Measurements from ENCODE around the gene ZBTB21.
A peak's percentile ranks its signal among the peaks of the same experiment; 100 is the strongest.

ZBTB21 gene

DNA sequence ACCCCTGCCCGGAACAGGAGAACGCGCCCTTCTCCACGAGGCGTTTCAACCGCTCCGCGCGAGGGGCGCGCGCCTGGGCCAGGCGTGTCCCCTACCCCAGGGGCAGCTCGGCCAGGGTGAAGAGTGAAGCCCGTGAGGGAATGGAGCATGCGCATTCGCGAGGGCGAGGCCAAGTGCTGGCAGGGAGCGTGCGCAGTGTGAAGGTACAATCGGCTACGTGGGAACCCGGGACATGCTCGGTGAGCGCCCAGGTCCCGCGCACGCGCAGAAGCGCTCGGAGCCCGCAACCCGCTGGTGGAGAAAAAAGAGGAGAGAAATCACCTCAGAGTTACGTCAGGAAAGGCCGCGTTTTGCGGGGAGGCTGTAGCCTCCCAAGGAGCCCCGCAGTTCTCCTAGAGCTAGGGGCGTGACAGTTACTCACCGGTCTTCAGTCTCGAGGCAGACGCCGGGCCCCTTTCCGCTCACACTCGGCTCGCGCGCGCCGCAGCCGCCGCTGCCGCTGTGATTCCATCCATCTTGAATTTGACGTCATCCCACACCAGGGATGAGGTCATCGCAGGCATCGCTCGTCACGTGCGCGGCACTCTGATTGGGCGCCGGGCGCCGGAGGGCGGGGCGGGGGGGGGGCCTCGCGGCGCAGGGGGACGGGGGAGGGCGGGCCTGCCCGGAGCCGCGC is at the start of gene ZBTB21:
ZBTB21 (minus strand) TSS at position 530 of the 676 bp plus-strand sequence. CDS start 16,265 bp downstream, outside the sequence.
- peak; percentile 95 to 98 (median 96) for DNase-seq

DNA sequence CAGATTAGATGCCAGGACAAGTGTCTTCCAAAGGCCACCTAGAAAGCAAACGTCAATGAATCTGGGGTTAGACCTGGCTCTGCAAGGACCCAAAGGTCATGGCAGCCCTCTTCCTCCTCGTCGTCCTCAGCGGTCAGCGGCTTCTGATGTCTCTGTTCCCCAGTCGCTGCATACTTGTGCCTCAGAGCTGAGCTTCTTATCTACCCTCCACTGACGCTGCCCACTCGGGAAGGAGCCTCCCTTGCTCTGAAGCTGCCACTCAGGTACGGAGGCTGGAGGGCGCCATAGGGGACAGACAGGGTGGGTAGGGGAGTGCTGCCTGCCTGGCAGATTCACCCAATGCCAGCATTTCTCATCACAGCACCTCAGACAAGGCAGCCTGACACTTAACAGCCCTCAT is 49.6 kb upstream of the ZBTB21 start:
- DNase-seq, result no peak

- no peak for DNase-seq
Observed at GRCh38 chr21:42059141-42059540, 49.0 kb upstream of the ZBTB21 start.

- DNase-seq, result no peak
Observed at GRCh38 chr21:42058631-42059111, 48.5 kb upstream of the ZBTB21 start.

DNA sequence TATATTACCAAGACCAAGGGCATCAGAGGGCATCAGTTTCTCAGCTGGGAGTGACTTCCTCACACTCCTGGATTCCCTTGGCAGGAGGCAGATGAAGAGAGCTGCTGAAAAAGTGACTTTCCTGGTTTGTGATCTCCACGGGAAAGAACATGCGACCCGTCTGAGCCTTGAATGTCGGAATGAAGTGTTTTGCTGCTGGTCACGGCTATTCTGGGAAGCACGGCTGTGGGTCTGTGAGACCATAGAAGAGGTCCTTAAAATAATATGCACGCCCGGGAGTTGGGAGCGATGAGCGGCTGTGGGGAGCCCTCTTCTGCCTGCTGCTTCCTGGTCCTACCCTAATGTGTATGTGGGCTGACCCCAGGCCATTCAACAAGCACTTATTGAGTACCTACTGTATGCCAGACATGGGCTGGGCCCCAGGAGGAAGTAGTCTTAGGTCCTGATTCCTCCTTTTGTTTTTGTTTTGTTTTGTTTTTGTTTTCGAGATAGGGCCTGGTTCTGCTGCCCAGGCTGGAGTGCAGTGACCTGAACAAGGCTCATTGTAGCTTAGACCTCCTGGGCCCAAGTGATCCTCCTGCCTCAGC is 47.8 kb upstream of the ZBTB21 start:
- DNase-seq, result no peak

DNA sequence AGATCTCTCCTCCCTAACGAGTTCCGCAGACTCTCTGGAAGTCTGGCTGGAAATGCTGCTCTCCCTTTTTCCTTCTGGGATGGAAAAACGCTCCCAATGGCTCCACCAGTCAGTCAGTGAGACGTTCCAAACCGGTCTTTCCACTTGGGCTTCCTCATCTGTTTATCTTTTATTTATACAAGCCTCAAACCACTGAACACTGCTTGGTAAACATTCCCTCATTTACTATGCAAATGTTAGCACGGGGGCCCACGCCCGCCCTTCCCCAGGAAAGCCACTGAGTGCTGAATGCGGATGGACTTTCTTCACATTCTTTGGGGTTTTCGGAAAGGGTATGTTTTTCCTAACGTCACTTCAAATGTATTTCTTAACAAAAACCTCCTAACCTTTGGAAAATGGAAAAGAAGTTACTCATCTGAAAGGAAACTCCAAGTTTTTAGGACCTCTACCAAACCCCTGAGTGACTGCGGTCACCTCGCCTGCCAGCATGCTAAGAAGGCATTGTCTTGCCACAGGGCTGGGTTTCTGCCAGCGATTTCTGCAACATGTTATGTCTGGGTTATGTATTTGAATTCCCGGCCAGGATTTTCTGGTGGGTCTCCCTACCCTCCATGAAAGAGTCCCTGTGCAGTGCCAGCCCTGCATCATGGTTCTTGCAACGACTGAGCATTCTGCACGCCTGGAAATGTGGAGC is 47.0 kb upstream of the ZBTB21 start:
- DNase-seq, result no peak

DNA sequence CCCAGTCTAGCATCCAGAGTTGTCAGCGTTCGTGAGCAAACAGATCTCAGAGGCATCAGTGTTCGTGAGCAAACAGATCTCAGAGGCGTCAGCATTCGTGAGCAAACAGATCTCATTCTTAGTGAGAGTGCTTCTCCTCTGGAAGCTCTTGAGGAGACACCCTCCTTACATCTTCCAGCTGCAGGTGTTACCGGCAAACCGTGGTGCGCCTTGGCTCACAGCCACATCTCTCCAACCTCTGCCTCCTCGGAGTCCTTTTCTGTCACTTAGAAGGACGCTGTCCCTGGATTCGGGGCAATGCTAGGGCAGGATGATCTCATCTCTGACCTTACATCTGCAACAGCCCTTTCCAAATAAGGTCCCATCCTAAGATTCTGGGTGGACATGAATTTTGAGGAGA is 46.3 kb upstream of the ZBTB21 start:
- DNase-seq, result no peak

- no peak for DNase-seq
Observed at GRCh38 chr21:42055425-42055824, 45.3 kb upstream of the ZBTB21 start.

GRCh38 chr21:42051788-42052187 is 41.6 kb upstream of the ZBTB21 start:
- DNase-seq, result no peak

GRCh38 chr21:42049578-42050430 is 39.6 kb upstream of the ZBTB21 start:
- DNase-seq, result no peak

- DNase-seq, result no peak
Observed at GRCh38 chr21:42048870-42049577, 38.9 kb upstream of the ZBTB21 start.

DNA sequence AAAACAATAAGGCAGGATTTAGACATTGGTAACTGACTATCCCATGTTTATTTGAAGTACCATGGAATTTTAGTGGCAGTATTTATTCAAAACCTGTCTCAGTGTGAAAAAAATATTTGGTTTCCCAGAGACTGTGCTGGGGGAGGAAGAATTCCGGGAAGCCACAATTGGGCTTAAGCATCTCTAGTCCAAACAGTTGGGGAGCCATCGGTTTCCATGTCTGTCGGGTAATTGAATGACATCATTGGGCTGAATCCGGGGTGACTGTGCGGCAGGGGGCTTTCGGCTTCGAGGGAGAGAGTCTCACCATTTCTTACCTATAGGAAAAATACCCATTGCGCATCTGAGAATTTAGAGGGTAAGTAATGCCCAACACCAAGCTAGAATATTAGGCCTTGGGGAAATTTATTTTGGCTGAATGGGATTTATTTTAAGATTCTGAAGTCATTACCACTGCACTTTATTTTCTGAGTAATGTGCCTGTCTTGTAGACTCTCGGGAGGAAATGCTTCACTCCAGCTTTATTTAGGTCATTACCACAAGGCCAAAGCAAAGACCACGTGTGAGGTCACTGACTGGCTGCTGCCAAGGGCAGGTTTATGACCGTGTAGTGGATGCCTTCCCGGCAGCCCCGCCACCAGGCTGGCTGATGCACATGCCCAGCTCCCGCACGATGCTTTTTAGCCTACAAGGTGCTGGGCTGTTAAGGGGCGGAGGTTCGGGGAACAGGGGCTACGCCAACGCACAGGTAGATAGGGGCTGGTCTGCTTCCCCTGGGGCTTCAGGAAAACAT is 37.9 kb upstream of the ZBTB21 start:
- DNase-seq, result no peak

DNA sequence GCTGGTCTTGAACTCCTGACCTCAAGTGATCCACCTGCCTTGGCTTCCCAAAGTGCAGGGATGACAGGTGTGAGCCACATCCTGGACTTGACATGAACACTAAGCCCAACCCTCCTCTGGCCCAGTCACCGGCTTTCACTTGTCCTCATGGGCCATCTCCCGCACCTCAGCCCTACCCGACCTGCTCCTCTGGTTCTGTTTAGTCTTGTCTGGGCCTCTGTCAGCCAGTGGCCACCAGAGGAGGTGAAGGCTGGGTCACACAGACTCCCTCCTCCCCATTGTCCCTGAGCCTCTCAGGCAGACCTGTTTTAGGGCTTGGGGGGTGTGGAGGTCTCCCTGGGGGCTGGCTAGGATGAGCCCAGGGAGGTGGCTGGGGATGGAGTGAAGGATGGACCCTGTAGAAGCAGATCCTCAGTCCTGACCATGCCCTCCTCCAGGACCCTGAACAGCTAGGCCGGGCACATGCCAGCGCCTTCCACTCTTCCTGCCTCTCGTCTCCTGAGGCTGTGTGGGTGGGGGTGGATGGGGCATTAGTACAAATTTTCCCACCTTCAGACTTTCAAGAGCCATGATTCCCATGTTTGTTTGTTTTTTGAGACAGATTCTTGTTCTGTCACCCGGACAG is 34.8 kb upstream of the ZBTB21 start:
- no peak for DNase-seq

DNA sequence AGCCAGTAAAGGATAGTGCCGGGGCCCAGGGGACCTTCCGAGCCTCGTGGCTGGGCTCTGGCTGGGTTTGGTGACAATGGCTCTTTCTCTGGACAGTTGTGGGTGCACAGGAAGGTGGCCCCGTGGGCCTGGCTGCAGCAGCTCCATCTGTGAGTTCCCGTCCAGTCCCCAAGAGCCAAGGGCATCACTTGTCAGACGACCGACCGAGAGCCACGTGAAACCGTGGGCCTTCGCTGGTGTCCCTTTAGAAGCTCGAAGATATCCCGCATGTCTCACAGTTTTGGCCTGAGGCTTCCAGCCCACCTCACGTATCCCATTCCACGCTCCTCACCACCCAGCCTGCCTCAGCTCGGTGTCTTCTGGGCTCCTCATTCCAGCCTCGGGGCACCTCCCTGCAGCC is 33.8 kb upstream of the ZBTB21 start:
- no peak for DNase-seq

DNA sequence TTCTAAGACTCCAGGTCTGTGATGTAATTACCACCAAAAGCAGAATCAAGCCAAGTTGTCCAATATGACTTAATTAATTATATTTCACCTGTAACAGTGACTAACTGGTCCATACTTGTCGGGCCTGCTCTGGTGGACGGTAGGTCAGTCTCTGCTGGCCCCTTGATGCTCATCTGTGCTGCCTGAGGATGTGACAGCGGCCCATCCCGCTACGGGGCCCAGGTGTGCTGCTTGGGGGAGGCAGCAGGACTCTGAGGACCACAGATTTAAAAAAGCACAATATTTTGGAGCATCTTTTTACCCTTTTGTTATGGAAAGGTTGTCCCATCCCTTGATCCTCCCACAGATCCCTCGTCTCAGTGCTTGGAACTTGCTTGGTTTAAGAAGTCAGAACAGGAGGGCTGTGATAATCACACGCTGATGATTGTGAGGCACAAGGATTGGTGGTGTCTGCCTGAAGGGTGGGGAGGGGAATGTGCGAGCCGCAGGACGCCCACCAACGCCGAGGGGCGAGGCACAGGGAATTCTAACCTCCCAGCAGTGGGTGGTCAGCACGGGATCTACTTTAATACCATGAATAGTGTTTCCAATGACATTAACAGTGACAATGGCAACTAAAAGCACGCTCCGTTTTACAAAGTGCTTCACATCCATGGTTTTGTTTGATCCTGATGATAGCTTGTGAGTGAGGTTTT is 33.2 kb upstream of the ZBTB21 start:
- no peak for DNase-seq

- DNase-seq, result no peak
Observed at GRCh38 chr21:42042651-42043050, 32.5 kb upstream of the ZBTB21 start.

DNA sequence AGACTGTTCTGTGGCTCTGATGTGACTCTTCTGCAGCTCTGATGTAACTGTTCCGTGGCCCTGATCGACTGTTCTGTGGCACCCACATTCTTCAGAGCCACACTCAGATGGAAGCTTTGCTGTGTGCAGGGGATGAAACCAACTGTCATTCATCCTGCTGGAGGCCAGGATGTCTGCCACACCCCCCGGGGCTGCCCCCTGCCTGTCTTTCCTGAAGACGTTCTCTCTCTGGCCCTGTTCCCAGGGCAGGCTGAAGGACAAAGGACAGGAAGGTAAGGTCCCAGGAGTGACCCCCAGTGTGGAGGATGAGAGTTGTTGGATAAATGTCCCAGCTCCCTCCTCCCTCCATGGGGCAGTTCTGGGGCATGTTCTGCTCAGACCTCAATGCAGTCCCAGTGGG is 31.6 kb upstream of the ZBTB21 start:
- no peak for DNase-seq

DNA sequence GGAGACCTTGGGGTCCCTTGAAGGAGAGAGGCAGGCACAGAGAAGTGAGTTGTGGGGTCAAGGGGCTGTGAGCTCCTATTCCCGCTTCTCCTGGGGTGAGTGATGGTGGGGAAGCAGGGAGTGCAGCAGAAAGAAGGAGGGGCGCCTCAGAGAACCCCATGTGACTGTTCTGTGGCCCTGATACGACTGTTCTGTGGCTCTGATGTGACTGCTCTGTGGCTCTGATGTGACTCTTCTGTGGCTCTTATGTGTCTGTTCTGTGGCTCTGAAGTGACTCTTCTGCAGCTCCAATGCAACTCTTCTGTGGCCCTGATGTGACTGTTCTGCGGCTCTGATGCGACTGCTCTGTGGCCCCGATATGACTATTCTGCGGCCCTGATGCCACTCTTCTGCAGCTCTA is 31.1 kb upstream of the ZBTB21 start:
- DNase-seq, result no peak

DNA sequence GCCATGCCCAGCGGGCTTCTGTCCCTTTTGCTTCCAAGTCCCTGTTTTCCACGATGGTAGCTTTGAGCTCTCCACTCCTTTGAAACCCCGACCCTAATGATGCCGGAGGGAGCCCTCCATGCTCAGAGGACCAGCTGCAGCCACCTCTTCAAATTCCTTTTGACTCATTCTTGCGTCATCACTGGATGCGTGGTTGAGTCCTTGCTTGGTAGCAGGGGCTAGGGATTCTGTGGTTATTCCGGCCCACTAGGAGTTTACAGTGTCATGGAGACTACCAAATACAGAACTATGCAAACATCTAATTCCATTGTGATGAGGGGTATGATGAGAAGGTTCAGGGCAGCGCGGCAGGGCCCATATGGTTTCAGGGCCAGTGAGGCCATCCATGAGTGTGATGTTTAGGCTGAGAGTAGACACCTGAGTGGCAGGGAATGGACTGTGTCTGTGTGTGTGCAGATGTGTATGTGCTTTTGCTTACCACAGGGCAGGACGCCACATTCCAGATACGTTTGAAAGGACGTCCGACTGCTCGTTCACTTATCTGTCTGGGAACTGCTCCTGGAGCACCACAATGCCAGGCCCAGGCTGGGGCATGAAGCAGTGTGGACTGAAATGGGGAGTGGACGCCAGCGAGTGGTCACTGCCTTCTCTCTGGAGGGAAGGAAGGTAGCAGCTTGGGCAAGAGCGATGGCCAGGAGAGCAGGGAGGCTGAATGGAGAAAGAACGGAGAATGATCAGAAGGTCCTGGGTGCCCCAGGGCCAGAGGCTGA is 30.4 kb upstream of the ZBTB21 start:
- no peak for DNase-seq

GRCh38 chr21:42039911-42040351 is 29.8 kb upstream of the ZBTB21 start:
- DNase-seq, result no peak
